Central memory CD8-positive, alpha-beta T cell (primary cell): ENCODE measurements around the gene TCL1B.
"Not testable (repeated sequence)": the region's sequence is repeated elsewhere in the genome, so short reads cannot be mapped to it uniquely, and the experiment has no call there.

ENCODE experiments used
- ATAC-seq: fragments of 150-1000 bp; cut with Tn5 transposase; replicated peaks from 2 replicates; pipeline ENCODE4 v1.10.0; 2022; ENCODE audit warnings: mild to moderate bottlenecking, moderate FRiP score, moderate number of reproducible peaks; ENCODE audit not compliant: poor library complexity, severe bottlenecking; ENCODE audit errors: extremely low read depth
- DNase-seq, 2 donors: peaks; one replicate each; pipeline ENCODE4 v3.0.0; 2021; ENCODE audit warnings: low spot score in 2 of 2
- H3K27ac Mint-ChIP-seq: one replicate; pipeline ENCODE4 v1.8.0; 2022; ENCODE audit warnings: low read depth, mild to moderate bottlenecking, moderate library complexity, mixed read lengths
- H3K27me3 Mint-ChIP-seq: one replicate; pipeline ENCODE4 v1.8.0; 2022; ENCODE audit warnings: mixed read lengths
- H3K36me3 Mint-ChIP-seq: one replicate; pipeline ENCODE4 v1.8.0; 2022; ENCODE audit warnings: mild to moderate bottlenecking, moderate library complexity, mixed read lengths; ENCODE audit not compliant: insufficient read depth
- H3K4me1 Mint-ChIP-seq: one replicate; pipeline ENCODE4 v1.8.0; 2022; ENCODE audit warnings: mixed read lengths
- H3K4me3 Mint-ChIP-seq: one replicate; pipeline ENCODE4 v1.8.0; 2022; ENCODE audit warnings: mild to moderate bottlenecking, moderate library complexity, mixed read lengths
- H3K9me3 Mint-ChIP-seq: one replicate; pipeline ENCODE4 v1.8.0; 2022; ENCODE audit warnings: mixed read lengths

The TCL1B gene

DNA sequence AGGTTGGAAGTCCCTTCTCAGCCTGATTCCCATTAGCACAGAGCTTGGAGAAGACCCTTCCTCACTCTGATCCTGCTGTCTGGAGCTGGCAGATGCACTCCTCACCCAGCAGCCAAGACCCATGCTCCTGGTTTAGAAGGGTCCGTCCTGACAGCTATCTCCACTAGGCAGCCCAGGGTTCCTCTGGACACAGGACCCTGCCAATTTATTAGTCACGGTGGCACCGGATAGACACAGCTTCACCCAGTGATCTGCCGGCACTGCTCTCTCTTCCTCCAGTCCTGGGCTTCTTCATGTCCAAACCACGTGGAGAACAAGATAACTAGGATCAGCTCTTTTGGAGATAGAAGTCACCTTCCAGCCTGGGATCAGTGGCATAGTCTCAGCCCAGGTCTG lies 26.2 kb upstream of the TCL1B start:
- no peak for ATAC-seq
- no peaks in the 10 kb centered on the region for H3K9me3 Mint-ChIP-seq
- no peak overlapping the region for H3K4me3 Mint-ChIP-seq
- no peak overlapping the region for H3K27ac Mint-ChIP-seq
- peaks cover 53% of the 10 kb centered on the region for H3K27me3 Mint-ChIP-seq
- DNase-seq = no peak
- H3K4me1 Mint-ChIP-seq = peaks cover 4% of the 10 kb centered on the region
- H3K36me3 Mint-ChIP-seq = peaks cover 1% of the 10 kb centered on the region

- Mint-ChIP-seq H3K27me3 (peaks cover 51% of the 10 kb centered on the region), H3K4me1 (peaks cover 4% of the 10 kb centered on the region), H3K27ac (no peak overlapping the region), H3K36me3 (peaks cover 3% of the 10 kb centered on the region), H3K9me3 (no peaks in the 10 kb centered on the region), H3K4me3 (no peak overlapping the region)
- ATAC-seq (no peak), DNase-seq (no peak)
Observed at GRCh38 chr14:95660651-95661515, 25.3 kb upstream of the TCL1B start.

DNA sequence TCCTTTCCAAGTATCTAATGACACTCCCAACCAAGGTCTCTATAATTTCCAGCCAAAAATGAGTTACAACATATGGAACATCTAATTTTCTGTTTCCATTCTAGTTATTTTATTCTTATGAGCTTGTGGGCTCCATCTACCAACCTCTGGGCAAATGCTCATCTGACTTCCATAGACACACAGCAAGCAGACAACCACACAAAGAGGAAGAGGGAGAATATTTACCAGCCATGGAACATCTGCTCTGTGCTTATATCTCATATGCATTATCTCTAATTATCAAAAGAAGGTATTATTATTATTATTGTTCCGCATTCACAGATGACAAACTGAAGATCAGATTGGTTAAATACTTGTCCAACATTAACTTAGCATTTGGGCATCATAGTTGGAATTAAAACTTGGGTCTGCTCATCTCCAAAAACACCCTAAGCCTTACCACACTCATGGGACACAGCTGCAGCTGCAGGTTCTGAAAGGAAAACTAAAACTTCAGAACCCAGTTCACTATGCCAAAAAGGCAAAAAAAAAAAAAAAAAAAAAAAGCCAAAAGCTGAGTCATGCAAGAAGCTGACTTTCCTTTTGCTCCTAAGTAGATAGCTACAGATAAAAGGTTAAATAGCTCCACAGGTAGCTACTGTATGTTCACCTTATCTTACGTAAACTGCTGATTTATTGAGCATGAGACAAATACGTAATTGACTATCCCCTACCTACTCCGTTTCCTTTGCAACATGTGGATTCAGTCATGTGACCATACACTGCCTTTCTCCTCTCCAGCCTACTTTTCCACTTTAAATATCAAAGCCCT lies 23.6 kb upstream of the TCL1B start:
- ATAC-seq (no peak), DNase-seq (no peak)
- Mint-ChIP-seq H3K4me3 (no peak overlapping the region), H3K36me3 (peaks cover 3% of the 10 kb centered on the region), H3K4me1 (peaks cover 4% of the 10 kb centered on the region), H3K9me3 (no peaks in the 10 kb centered on the region), H3K27me3 (peaks cover 58% of the 10 kb centered on the region), H3K27ac (no peak overlapping the region)

DNA sequence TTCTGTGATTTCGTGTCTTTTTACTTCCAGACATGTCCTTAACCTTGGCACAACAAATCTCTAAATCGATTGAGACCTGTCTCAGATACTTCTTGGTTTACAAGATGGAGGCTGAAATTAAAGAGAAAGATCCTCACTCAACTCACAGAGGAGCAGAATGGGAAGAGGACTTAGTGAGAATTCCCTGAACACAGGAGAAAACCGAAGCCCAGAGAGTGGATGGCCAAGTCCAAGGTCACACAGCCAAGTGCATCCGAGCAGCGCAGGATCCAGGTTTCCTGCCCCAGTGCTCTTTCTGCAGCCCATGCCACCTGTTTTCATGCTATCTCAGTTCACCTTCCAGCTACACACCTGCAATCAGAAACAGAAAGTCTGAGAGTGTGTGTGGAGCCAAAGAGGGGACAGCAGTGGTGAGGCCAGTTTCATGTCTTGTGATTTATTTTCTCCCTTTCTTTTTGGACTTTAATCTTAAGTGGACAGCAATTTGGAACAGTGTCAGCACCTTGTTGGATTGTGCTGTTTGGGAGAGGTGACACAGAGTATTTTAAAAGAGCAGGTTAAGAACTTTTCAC lies 22.9 kb upstream of the TCL1B start:
- no peak for DNase-seq
- no peak for ATAC-seq
- peaks cover 59% of the 10 kb centered on the region for H3K27me3 Mint-ChIP-seq
- no peak overlapping the region for H3K4me3 Mint-ChIP-seq
- H3K36me3 Mint-ChIP-seq = peaks cover 3% of the 10 kb centered on the region
- H3K27ac Mint-ChIP-seq = no peak overlapping the region
- no peaks in the 10 kb centered on the region for H3K9me3 Mint-ChIP-seq
- H3K4me1 Mint-ChIP-seq = peaks cover 4% of the 10 kb centered on the region

GRCh38 chr14:95664066-95664465 lies 22.2 kb upstream of the TCL1B start:
- H3K36me3 Mint-ChIP-seq = peaks cover 3% of the 10 kb centered on the region
- peaks cover 4% of the 10 kb centered on the region for H3K4me1 Mint-ChIP-seq
- H3K27ac Mint-ChIP-seq = no peak overlapping the region
- peaks cover 54% of the 10 kb centered on the region for H3K27me3 Mint-ChIP-seq
- H3K9me3 Mint-ChIP-seq = no peaks in the 10 kb centered on the region
- ATAC-seq (no peak), DNase-seq (no peak)
- no peak overlapping the region for H3K4me3 Mint-ChIP-seq

DNA sequence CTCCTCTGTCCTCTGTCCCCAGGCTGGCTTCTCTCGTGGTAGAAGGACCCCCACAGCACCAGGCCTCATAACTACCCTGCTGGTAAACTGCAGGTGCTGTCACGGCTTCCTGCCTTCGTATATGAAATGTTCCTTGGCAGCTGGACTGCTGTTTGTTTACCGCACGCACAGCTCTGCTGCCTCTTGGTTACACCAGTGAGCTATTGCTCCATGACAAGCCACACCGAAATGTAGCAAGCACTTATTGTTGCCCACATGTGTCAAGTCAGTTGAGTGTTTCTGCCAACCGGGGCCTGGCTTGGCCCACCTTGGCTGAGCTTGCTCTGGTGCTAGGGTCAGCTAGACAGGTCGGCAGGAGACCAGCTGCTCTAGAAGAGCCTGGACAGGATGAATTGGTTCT lies 21.7 kb upstream of the TCL1B start:
- Mint-ChIP-seq H3K27me3 (peaks cover 54% of the 10 kb centered on the region), H3K4me1 (peaks cover 4% of the 10 kb centered on the region), H3K4me3 (no peak overlapping the region), H3K27ac (no peak overlapping the region), H3K36me3 (peaks cover 3% of the 10 kb centered on the region), H3K9me3 (no peaks in the 10 kb centered on the region)
- DNase-seq (no peak), ATAC-seq (no peak)

GRCh38 chr14:95665530-95665929 lies 20.7 kb upstream of the TCL1B start:
- DNase-seq, H3K27ac Mint-ChIP-seq, H3K4me1 Mint-ChIP-seq, ATAC-seq, H3K4me3 Mint-ChIP-seq, H3K36me3 Mint-ChIP-seq, H3K9me3 Mint-ChIP-seq: not testable (repeated sequence)
- peaks cover 55% of the 10 kb centered on the region for H3K27me3 Mint-ChIP-seq

DNA sequence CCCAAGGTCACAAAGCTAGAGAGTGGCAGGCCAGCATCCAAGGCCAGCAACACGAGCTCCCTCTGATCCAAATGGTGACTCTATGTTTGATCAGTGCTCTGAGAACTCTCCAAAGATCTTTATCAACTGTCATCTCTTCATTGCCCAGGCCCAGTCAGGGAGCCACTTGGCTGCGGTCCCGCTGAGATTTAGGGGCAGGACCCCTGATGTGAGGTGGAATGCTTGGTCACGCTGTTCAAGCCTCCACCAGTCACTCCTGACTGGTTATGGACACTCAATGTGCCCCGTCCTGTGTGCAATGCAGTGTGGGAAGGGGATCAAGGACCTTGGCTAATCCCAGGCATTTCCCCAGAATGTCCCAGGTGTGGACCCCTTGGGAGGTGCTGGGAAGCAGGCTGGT lies 19.8 kb upstream of the TCL1B start:
- Mint-ChIP-seq H3K9me3 (no peaks in the 10 kb centered on the region), H3K4me3 (no peak overlapping the region), H3K27me3 (peaks cover 55% of the 10 kb centered on the region), H3K4me1 (peaks cover 4% of the 10 kb centered on the region), H3K36me3 (peaks cover 3% of the 10 kb centered on the region), H3K27ac (no peak overlapping the region)
- ATAC-seq = no peak
- DNase-seq = no peak

DNA sequence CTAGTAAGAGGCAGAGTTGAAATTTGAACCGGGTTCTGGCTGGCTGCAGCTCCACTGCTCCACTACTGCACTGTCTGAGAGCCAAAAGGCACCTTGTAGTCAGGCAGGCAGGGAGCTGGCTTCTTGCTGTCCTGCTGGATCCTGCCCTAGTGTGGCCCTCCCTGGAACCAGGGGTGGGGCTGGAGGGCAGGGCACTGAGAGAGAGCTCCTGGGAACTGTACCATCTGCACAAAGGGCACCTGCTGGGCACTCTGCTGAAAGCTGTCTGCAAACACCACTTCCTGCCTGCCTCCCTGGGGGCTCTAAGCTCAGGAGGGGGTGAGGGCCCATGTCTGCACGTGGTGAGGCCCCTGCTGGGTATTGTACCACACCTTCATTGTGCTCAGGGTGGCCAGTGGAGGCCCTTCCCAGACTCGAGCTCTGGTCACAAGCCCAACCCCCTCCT lies 19.0 kb upstream of the TCL1B start:
- Mint-ChIP-seq H3K4me3 (no peak overlapping the region), H3K36me3 (peaks cover 3% of the 10 kb centered on the region)
- no peak for ATAC-seq

DNA sequence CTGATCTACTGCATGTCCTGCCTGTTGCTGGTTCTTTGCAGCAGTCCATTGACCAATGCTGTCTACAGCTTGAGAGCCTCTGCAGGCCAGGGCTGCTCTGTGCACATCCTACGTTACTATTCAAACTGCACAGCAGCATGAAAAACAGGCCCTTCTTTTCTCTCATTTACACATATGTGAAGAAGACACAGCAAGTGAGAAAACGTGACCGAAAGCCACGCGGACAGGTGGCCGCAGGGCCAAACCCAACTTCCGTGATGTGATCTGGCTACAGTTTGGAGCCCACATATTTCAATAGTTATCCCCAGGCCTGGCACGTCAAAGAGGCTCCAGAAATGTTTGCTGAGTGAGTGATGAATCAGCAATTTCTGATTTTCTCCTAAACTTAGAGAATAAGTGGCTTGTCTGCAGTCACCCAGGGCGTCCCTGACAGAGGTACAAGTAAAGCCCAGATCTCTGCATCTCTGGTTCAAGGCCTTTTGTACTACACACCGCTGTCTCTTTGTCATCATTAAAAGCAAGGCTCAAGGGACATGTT lies 17.9 kb upstream of the TCL1B start:
- H3K4me3 Mint-ChIP-seq = no peak overlapping the region
- ATAC-seq (no peak), DNase-seq (no peak)
- H3K4me1 Mint-ChIP-seq = no peaks in the 10 kb centered on the region
- no peaks in the 10 kb centered on the region for H3K9me3 Mint-ChIP-seq
- H3K27ac Mint-ChIP-seq = no peak overlapping the region
- peaks cover 59% of the 10 kb centered on the region for H3K27me3 Mint-ChIP-seq
- peaks cover 1% of the 10 kb centered on the region for H3K36me3 Mint-ChIP-seq

More for the DNA sequence above, 19.0 kb upstream of the TCL1B start:
- H3K27ac Mint-ChIP-seq = no peak overlapping the region
- peaks cover 4% of the 10 kb centered on the region for H3K4me1 Mint-ChIP-seq
- no peak for DNase-seq
- peaks cover 49% of the 10 kb centered on the region for H3K27me3 Mint-ChIP-seq
- no peaks in the 10 kb centered on the region for H3K9me3 Mint-ChIP-seq

DNA sequence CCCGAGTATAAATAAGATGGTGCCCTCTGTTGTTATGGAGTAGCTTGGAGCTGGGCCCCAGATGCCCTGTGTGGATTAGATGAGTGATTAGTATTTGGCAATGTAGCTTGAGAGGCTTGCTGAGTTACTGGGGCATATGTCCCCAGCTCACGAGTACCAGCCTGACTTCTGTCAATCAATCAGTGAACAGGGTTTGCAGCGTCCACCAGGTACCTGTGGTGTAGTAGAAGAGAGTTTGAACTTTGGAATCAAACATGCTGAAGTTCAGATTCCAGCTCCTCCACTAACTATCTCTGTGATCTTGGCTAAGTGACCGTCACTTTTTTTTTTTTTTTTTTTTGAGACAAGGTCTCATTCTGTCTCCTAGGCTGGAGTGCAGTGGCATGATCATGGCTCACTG lies 11.6 kb upstream of the TCL1B start:
- H3K9me3 Mint-ChIP-seq = no peaks in the 10 kb centered on the region
- DNase-seq = no peak
- no peak for ATAC-seq
- H3K27me3 Mint-ChIP-seq = peaks cover 86% of the 10 kb centered on the region
- no peak overlapping the region for H3K4me3 Mint-ChIP-seq
- H3K4me1 Mint-ChIP-seq = no peaks in the 10 kb centered on the region
- no peaks in the 10 kb centered on the region for H3K36me3 Mint-ChIP-seq
- no peak overlapping the region for H3K27ac Mint-ChIP-seq

GRCh38 chr14:95675486-95675885 lies 10.7 kb upstream of the TCL1B start:
- ATAC-seq = no peak
- no peaks in the 10 kb centered on the region for H3K9me3 Mint-ChIP-seq
- no peaks in the 10 kb centered on the region for H3K4me1 Mint-ChIP-seq
- H3K27ac Mint-ChIP-seq = no peak overlapping the region
- no peaks in the 10 kb centered on the region for H3K36me3 Mint-ChIP-seq
- H3K4me3 Mint-ChIP-seq = no peak overlapping the region
- peaks cover 77% of the 10 kb centered on the region for H3K27me3 Mint-ChIP-seq
- DNase-seq = no peak
